H1 (cell line): ENCODE measurements around the gene TMEM59L. TPM values are rescaled to one million over a fixed set of nuclear protein-coding genes. Genes with fewer than 3 reads are reported as not detected.

Source experiments
- CTCF ChIA-PET: fragments of 300-600 bp; sonication (Branson Sonifier 250); formaldehyde crosslinking; loops from one replicate; lab custom pipeline; 2021; ENCODE audit not compliant: partially characterized antibody; lab: Charles Lee
- POLR2A ChIA-PET: fragments of 300-600 bp; sonication (Branson Sonifier 250); formaldehyde crosslinking; loops from one replicate; lab custom pipeline; 2021; ENCODE audit warnings: inconsistent platforms; ENCODE audit not compliant: partially characterized antibody; lab: Charles Lee
- DNase-seq, 2 experiments: peaks; one replicate each; pipeline versions ENCODE4 v3.0.0 to v3.0.0-alpha.2; 2010 to 2022; ENCODE audit warnings: low spot score in 2 of 2, low read depth in 1 of 2, mixed read lengths in 1 of 2
- FAIRE-seq: peaks from 2 replicates; lab custom pipeline; 2011; peaks lifted over from hg19 to GRCh38; lab: Jason Lieb, UNC
- H2AFZ ChIP-seq: 2 replicates; pipeline ENCODE4 v1.8.1; 2012; ENCODE audit warnings: low read length, inconsistent platforms
- H2AK5ac ChIP-seq: 2 replicates; pipeline ENCODE4 v1.6.1; 2013; ENCODE audit warnings: low read depth, low read length
- H2BK120ac ChIP-seq: replicated peaks from 2 replicates; pipeline ENCODE3; 2013; ENCODE audit warnings: low read depth, low read length, inconsistent platforms
- H2BK12ac ChIP-seq: 2 replicates; pipeline ENCODE4 v1.6.1; 2013; ENCODE audit warnings: low read depth, low read length
- H2BK15ac ChIP-seq: 2 replicates; pipeline ENCODE4 v1.6.1; 2013; ENCODE audit warnings: low read length
- H2BK20ac ChIP-seq: 2 replicates; pipeline ENCODE4 v1.6.1; 2013; ENCODE audit warnings: low read length
- H2BK5ac ChIP-seq: 2 replicates; pipeline ENCODE4 v1.6.1; 2013; ENCODE audit warnings: low read depth, low read length
- H3K14ac ChIP-seq: 2 replicates; pipeline ENCODE4 v1.6.1; 2013; ENCODE audit warnings: inconsistent platforms; ENCODE audit not compliant: insufficient read length
- H3K18ac ChIP-seq: 2 replicates; pipeline ENCODE4 v1.6.1; 2013; ENCODE audit warnings: low read length; ENCODE audit errors: extremely low read depth
- H3K23ac ChIP-seq: 2 replicates; pipeline ENCODE4 v1.6.1; 2013; ENCODE audit warnings: inconsistent platforms; ENCODE audit not compliant: insufficient read length
- H3K23me2 ChIP-seq: 2 replicates; pipeline ENCODE4 v1.6.1; 2013; ENCODE audit warnings: low read depth, low read length
- H3K27ac ChIP-seq: 2 replicates; pipeline ENCODE4 v1.6.1; 2011; ENCODE audit warnings: low read depth, low read length, inconsistent platforms
- H3K27me3 ChIP-seq, 4 experiments: replicated peaks in 1 of 4; 1 replicate in 1 of 4; 2 replicates in 3 of 4; pipeline versions ENCODE4 v1.6.1 to v1.8.1; 2011 to 2013; ENCODE audit warnings: low read length in 3 of 4, mild to moderate bottlenecking in 3 of 4, inconsistent platforms in 2 of 4, mixed read lengths in 2 of 4, moderate library complexity in 1 of 4; ENCODE audit not compliant: control insufficient read depth in 3 of 4, insufficient read depth in 3 of 4; ENCODE audit errors: extremely low read depth in 1 of 4
- H3K36me3 ChIP-seq, 4 experiments: 2 replicates each; pipeline versions ENCODE4 v1.6.1 to v1.8.1; 2011 to 2013; ENCODE audit warnings: mild to moderate bottlenecking in 4 of 4, low read length in 3 of 4, moderate library complexity in 2 of 4, control low read depth in 1 of 4, inconsistent platforms in 1 of 4; ENCODE audit not compliant: insufficient read depth in 4 of 4, control insufficient read depth in 2 of 4
- H3K4ac ChIP-seq: replicated peaks from 2 replicates; pipeline ENCODE3; 2013; ENCODE audit warnings: low read length, low read depth, mixed read lengths, inconsistent platforms; ENCODE audit not compliant: insufficient read length
- H3K4me1 ChIP-seq, 4 experiments: replicated peaks in 1 of 4; 1 replicate in 1 of 4; 2 replicates in 3 of 4; pipeline versions ENCODE4 v1.6.1 to v1.8.1; 2011 to 2013; ENCODE audit warnings: low read length in 3 of 4, inconsistent platforms in 2 of 4, mixed read lengths in 1 of 4; ENCODE audit not compliant: insufficient read depth in 4 of 4, control insufficient read depth in 3 of 4
- H3K4me2 ChIP-seq, 2 experiments: 2 replicates each; pipeline versions ENCODE4 v1.6.1 to v1.8.1; 2011 to 2013; ENCODE audit warnings: low read depth in 2 of 2, low read length in 2 of 2, control low read depth in 1 of 2, inconsistent platforms in 1 of 2, mild to moderate bottlenecking in 1 of 2; ENCODE audit not compliant: insufficient read depth in 1 of 2
- H3K4me3 ChIP-seq, 4 experiments: fragments of 200-600, 300-600 bp in 1 of 4; sonication (generic), shearing (Covaris generic), sonication (Bioruptor Twin) in 1 of 4; 2 replicates each; pipeline versions ENCODE4 v1.5.1 to v1.8.1; 2011 to 2016; ENCODE audit warnings: low read length in 4 of 4, low read depth in 3 of 4, control low read depth in 2 of 4, inconsistent platforms in 2 of 4, mild to moderate bottlenecking in 2 of 4, mixed read lengths in 1 of 4, moderate library complexity in 1 of 4; ENCODE audit not compliant: insufficient read depth in 2 of 4; ENCODE audit errors: extremely low read depth in 1 of 4
- H3K56ac ChIP-seq: replicated peaks from 2 replicates; pipeline ENCODE3; 2013; ENCODE audit warnings: low read depth, mild to moderate bottlenecking, mixed read lengths, low read length, inconsistent platforms; ENCODE audit not compliant: insufficient read length
- H3K79me1 ChIP-seq: 2 replicates; pipeline ENCODE4 v1.6.1; 2013; ENCODE audit warnings: low read depth, low read length, control low read depth
- H3K79me2 ChIP-seq, 2 experiments: 2 replicates each; pipeline versions ENCODE4 v1.6.1 to v1.8.1; 2012 to 2013; ENCODE audit warnings: low read length in 2 of 2, mild to moderate bottlenecking in 2 of 2, inconsistent platforms in 1 of 2; ENCODE audit not compliant: insufficient read depth in 2 of 2, control insufficient read depth in 1 of 2
- H3K9ac ChIP-seq, 4 experiments: replicated peaks in 1 of 4; 1 replicate in 1 of 4; 2 replicates in 3 of 4; pipeline versions ENCODE4 v1.6.1 to v1.8.1; 2011 to 2013; ENCODE audit warnings: low read depth in 3 of 4, low read length in 3 of 4, control low read depth in 2 of 4, mild to moderate bottlenecking in 2 of 4, moderate library complexity in 2 of 4, inconsistent platforms in 1 of 4; ENCODE audit errors: extremely low read depth in 1 of 4
- H3K9me3 ChIP-seq, 2 experiments: 2 replicates each; pipeline versions ENCODE4 v1.6.1 to v1.8.1; 2012 to 2013; ENCODE audit warnings: mild to moderate bottlenecking in 2 of 2, moderate library complexity in 2 of 2, control low read depth in 1 of 2, inconsistent platforms in 1 of 2, low read depth in 1 of 2, low read length in 1 of 2, mixed read lengths in 1 of 2; ENCODE audit not compliant: insufficient read depth in 2 of 2
- H4K20me1 ChIP-seq, 2 experiments: replicated peaks in 1 of 2; 2 replicates each; pipeline versions ENCODE3 to v1.8.1; 2011 to 2013; ENCODE audit warnings: inconsistent platforms in 2 of 2, low read length in 2 of 2, mild to moderate bottlenecking in 1 of 2; ENCODE audit not compliant: insufficient read depth in 2 of 2, control insufficient read depth in 1 of 2
- H4K5ac ChIP-seq: 2 replicates; pipeline ENCODE4 v1.6.1; 2013; ENCODE audit warnings: low read length, low read depth, mixed read lengths, inconsistent platforms; ENCODE audit not compliant: insufficient read length
- H4K8ac ChIP-seq: 2 replicates; pipeline ENCODE4 v1.8.0; 2013; ENCODE audit warnings: mild to moderate bottlenecking, moderate library complexity, low read length, inconsistent platforms; ENCODE audit not compliant: insufficient read depth; ENCODE audit errors: extremely low read depth
- H4K91ac ChIP-seq: replicated peaks from 2 replicates; pipeline ENCODE3; 2013; ENCODE audit warnings: low read length, mixed read lengths, inconsistent platforms; ENCODE audit not compliant: insufficient read length
- CEBPB ChIP-seq: IDR thresholded peaks from 2 replicates; pipeline ENCODE4 v1.6.1; 2012; ENCODE audit warnings: low read depth, low read length
- EZH2 ChIP-seq: fragments of 200-600 bp; sonication (generic); IDR thresholded peaks from 2 replicates; pipeline ENCODE4 v1.7.1; 2012; ENCODE audit warnings: low read depth, mild to moderate bottlenecking, moderate library complexity, low read length, inconsistent platforms; ENCODE audit not compliant: severe bottlenecking
- WGBS, 2 experiments: shearing (Covaris generic) in 1 of 2; methylation state at CpG; one replicate each; pipeline versions ENCODE4 v1.1.6 to v1.1.7; 2013 to 2015; ENCODE audit warnings: low lambda C conversion rate in 2 of 2, mixed read lengths in 2 of 2, inconsistent platforms in 1 of 2, low coverage in 1 of 2, missing lambda C conversion rate in 1 of 2; ENCODE audit not compliant: insufficient replicate concordance in 2 of 2, insufficient coverage in 1 of 2, insufficient read length in 1 of 2; ENCODE audit errors: extremely low coverage in 1 of 2, missing lambda C conversion rate in 1 of 2; 5-methylcytosine and 5-hydroxymethylcytosine counted together
- polyA plus RNA-seq, 7 experiments: library from polyadenylated mRNA; depleted of rRNA in 3 of 7; stranded (reverse) in 5 of 7; unstranded in 2 of 7; fragments of >200 nt in 5 of 7; fragments of 200-250 nt in 2 of 7; gene quantifications; 1 replicate in 5 of 7; 2 replicates in 1 of 7; 4 replicates in 1 of 7; pipeline versions ENCODE4 v1.2.1 to v1.2.3, GENCODE V29; 2011 to 2013; ENCODE audit warnings: missing spikeins in 2 of 7, mixed read lengths in 2 of 7
- total RNA-seq: library from RNA; stranded (reverse); fragmentation: NEBNext Ultra II Directional; extraction: Animal tissue kit (Norgen Biotek cat#: 25700); gene quantifications from 2 replicates; pipeline ENCODE4 v1.2.1, GENCODE V29; 2021

The TMEM59L gene
- total and polyA plus RNA-seq, 2 of the 8 experiments (the other 6 are each of a cell fraction or from before 2014, with no cell fraction given), result 4.0 to 12.2 TPM

DNA sequence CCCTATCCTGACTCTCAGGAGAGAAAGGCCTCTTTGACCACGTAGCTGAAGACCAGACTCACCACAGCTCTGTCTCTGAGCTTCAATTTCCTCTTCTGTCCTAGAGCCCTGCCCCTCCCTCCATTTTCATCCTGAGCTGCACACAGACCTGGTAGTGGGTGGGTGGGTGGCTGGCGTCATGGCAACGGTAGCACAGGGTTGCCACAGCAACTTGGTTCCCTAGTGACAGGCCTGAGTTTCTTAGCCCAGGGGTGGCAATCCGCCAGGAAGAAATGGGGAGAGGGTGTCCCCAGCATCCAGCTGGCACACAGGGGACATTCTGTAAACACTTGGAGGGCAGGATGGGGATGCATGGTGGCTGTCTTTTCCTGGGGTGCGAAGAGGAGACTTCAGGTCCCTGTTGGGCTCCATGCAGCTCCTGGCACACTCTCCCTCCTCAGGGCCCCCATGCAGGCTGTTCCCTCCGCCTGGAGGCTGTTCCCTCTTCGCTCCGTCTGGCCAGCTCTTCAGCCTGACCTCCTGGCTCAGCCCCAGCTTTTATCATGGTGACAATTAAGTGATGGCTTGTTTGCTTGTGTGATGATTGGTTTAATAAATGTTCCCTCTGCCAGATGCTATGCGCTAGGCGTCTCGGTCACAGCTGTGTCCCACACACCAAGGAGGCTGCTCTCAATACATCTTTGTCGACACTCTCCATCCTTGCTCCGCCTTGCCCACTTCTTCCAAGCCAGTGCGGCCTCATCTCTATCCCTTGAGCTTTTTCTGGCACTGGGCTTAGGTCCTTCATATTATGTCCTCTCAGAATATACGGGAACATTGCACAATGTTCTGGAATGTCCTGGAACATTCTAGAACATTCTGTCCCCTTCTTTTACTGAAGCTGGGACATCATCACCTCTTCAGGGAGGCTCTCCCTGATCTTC, 16.8 kb downstream of the TMEM59L start:
- Histone ChIP-seq H3K79me1 (no peaks in the 10 kb centered on the region), H4K5ac (no peak overlapping the region), H4K20me1 (no peaks in the 10 kb centered on the region), H3K23me2 (no peaks in the 10 kb centered on the region), H4K91ac (no peak overlapping the region), H3K36me3 (no peaks in the 10 kb centered on the region), H3K79me2 (no peaks in the 10 kb centered on the region), H3K9ac (no peak overlapping the region), H3K14ac (no peak overlapping the region), H3K4me2 (no peak overlapping the region), H3K4me3 (no peak overlapping the region), H2AFZ (no peak overlapping the region), H2BK120ac (no peak overlapping the region), H4K8ac (no peak overlapping the region), H3K27ac (no peak overlapping the region), H2BK20ac (peak overlapping the region; percentile 43; the same call in 1 of the 2 replicates), H2BK5ac (no peak overlapping the region), H2AK5ac (no peak overlapping the region), H3K4ac (no peak overlapping the region), H3K18ac (no peak overlapping the region), H3K4me1 (no peaks in the 10 kb centered on the region; a peak in 1 of 7 replicates), H2BK12ac (no peak overlapping the region), H3K23ac (no peak overlapping the region), H3K9me3 (no peaks in the 10 kb centered on the region), H3K27me3 (no peaks in the 10 kb centered on the region; a peak in 2 of 7 replicates), H3K56ac (no peak overlapping the region), H2BK15ac (0 out of 2 replicates have a peak overlapping the region, but pooled peaks have one; percentile 12)
- ChIA-PET CTCF (interaction anchor here (0.8 to 1.9 kb wide), 14 partner anchors 9 to 160 kb away, joined by 3 to 7 read pairs (median 4); partner anchors contain the start of gene TMEM59L), POLR2A (interaction anchor here (1.1 to 1.2 kb wide), 2 partner anchors 40 to 53 kb away, joined by 3 to 5 read pairs; partner anchors contain the start of gene REX1BD)
- FAIRE-seq, result no peak
- TF ChIP-seq CEBPB (0 out of 2 replicates have a peak, but pooled peaks have one; percentile 27), EZH2 (no peak)
- DNase-seq, result no peak
- WGBS, 2 experiments, result 89% methylated on average over 15 of the region's 15 CpGs; no CpG with 5 or more reads in 1 of the 2 experiments
